T follicular helper cell (primary cell): ENCODE data around the gene AXIN1.
"Not testable (repeated sequence)": the region's sequence is repeated elsewhere in the genome, so short reads cannot be mapped to it uniquely, and the experiment has no call there.

Experiments
- DNase-seq: peaks from one replicate; pipeline ENCODE4 v3.0.0-alpha.2; 2020; ENCODE audit warnings: low read depth

The AXIN1 gene

DNA sequence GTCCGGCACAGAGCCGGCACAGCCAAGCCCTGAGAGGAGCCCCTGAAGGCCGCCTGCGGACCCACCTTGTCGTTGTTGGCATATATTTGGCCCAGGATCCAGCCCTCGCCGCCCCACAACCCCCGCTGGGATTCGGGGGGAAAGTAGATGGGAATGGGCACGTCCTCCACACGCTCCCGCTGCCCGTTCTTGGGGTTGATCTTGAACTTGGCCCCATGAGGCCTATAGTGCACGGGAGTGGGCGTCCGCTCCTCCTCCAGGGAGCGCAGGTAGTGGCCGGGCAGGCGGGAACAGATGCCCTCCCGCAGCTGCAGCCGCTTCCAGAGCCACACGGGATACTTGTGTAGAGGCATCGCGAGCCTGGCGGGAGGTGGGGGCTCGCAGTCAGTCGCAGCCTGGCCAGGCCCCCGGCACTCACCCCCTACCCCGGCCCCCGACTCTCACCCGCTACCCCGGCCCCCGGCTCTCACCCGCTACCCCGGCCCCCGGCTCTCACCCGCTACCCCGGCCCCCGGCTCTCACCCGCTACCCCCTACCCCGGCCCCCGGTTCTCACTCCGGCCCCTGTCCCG is 17.4 kb upstream of the AXIN1 start:
- DNase-seq = no peak

DNA sequence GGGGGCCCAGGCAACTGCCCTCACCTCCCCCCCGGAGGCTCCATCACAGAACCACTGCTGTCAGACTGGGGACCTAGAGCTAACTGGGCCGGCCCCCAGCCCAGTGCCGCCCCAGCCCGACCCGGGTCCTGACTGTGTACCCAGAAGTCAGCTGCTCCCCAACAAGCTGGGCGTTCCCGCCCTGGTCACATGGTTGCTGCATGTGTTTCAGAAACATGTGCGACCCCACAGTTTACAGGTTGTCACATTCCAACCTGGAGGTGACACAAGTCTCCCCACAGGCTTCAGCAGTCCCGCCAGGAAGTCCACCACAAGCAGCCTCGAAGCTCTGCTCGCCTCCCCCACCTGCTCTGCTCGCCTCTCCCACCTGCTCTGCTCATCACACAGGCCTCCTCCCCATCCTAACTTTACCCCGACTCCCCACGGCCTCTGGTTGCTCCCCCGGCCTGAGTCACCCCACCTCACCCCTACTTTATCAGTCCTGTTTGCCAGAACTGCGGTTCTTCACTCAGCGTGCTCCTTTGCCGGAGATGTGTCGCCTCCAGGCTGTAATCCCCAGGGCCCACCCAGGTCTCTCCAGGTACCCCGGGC is 16.8 kb upstream of the AXIN1 start:
- no peak for DNase-seq

GRCh38 chr16:368388-369158 is 16.1 kb upstream of the AXIN1 start:
- DNase-seq = no peak

DNA sequence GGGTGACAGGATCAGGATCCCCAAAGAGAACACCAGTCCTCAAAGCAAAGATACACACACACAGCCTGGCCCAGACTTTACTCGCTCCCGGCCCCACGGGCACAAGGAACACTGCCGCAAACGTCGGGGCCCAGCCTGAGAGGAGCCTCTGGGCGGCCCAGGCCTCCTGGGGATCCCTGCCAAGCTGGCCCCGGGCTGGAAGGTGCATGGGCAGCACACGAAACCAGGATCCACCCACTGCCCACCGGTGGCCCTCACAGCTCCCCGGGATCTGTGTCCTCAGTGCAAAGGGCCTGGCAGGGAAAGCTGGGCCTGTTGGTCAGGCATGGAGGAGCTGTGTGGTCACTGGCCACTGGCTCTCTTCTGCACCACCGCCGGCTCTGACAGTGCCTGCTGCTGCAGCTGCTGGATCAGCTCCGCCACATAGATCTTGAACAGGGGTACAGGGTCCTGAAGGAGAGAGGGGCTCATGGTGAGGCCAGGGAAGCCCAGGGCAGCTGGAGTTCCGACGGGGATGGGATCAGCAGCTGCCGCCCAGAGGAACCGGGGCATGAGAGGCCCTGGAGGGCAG is 14.9 kb upstream of the AXIN1 start:
- no peak for DNase-seq

- DNase-seq = no peak
These were observed 14.0 kb upstream of the AXIN1 start for GRCh38 chr16:366476-366875.

DNA sequence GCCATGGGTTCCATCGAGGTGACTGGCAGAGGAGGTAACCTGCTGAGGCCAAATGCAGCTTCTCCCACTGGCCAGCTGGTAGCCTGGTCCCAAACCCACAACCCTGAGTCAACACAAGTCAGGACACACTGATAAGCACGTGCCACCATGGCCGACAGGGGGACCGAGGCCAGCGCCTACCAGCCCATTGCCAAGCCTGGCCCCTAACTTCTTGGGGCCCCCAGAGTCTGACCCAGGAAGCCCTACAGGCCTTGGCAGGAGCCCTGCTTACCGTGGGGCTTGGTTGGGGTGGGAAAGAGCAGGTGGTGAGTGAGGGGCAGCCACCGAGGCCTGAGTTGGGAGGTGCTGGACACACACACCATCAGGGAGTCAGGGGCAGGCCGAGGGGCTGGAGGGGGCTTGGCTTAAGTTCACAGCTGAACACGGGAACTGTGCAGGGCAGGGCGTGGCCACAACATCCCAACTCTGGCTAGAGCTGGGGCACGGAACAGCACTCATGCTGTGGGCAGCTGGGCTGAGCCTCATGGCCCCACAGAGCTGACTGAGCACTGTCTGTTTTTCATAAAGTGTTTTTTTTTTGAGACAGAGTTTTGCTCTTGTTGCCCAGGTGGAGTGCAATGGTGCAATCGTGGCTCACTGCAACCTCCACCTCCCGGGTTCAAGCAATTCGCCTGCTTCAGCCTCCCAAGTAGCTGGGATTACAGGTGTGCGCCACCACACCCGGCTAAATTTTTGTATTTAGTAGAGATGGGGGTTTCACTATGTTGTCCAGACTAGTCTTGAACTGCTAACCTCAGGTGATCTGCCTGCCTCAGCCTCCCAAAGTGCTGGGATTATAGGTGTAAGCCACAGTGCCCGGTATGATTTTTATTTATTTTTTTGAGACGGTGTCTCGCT is 12.3 kb upstream of the AXIN1 start:
- no peak for DNase-seq

DNA sequence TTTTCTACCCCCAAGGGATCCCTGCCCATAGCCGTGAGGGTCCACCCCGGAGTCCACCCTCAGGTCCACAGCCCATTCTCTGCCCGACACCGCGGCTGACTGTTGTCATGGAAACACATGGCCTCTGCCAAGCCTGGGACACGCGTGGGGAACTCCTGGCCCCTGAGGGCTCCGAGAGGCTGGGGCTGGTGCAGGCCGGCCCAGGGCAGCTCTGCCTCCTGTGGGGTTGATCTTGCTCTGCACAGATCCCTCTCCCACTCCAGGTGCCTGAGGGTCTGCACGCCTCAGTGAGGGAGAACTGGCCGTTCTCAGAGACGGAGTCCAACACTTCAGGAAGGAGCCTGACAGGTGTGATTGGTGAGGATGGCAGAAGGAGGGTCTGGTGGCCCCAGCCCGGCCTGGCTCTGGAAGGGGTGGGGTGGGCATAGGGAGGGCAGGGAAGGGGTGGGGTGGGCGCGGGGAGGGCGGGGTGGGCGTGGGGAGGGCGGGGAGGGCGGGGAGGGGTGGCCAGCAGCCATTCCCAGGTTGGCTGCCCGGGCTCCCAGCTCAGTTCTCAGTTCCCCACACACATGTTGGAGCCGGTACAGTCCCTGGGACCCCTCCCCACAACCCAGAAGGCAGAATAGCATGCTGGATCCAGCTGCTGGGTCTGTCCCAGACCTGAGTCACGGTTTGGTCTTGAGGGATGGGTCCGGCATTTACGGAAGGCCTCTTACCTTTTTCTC is 11.4 kb upstream of the AXIN1 start:
- no peak for DNase-seq

- no peak for DNase-seq
These were observed 10.7 kb upstream of the AXIN1 start for GRCh38 chr16:363110-363765.

DNA sequence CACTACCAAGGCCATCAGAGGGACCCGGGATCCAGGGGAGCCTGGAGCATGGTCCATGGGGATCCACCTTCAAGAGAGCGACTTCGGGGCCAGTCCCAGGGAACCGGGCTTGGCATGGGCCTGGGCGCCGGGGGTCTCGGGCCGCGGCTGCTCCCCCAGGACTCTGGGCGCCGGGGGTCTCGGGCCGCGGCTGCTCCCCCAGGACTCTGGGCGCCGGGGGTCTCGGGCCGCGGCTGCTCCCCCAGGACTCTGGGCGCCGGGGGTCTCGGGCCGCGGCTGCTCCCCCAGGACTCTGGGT is 10.1 kb upstream of the AXIN1 start:
- not testable (repeated sequence) for DNase-seq

GRCh38 chr16:361872-362701 is 9.6 kb upstream of the AXIN1 start:
- DNase-seq = peak; percentile 62

DNA sequence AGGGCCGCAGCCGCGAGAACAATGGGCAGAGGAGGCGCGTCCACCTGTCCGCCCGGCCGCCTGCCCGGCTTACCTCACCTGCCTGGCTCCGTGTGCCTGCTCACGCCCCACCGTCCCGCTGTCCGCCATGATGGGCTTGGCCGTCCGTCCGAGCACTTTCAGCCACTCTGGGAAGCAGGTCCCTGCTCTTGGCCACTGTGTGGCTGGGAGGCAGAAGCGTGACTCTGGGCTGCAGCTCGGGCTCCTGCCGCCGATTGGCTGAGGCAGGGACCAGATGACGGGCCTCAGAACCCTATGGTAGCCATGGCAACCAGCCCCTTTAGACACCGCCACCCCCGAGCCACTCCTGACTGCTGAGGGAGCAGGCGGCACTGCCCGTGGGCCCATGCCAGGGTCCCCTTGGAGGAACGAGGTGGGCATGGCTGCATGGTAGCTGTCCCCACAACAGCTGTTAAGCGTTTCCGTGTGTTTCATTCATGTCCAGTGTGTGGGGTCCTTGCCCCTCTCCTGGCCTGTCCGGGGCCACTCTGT is 8.9 kb upstream of the AXIN1 start:
- no peak for DNase-seq

DNA sequence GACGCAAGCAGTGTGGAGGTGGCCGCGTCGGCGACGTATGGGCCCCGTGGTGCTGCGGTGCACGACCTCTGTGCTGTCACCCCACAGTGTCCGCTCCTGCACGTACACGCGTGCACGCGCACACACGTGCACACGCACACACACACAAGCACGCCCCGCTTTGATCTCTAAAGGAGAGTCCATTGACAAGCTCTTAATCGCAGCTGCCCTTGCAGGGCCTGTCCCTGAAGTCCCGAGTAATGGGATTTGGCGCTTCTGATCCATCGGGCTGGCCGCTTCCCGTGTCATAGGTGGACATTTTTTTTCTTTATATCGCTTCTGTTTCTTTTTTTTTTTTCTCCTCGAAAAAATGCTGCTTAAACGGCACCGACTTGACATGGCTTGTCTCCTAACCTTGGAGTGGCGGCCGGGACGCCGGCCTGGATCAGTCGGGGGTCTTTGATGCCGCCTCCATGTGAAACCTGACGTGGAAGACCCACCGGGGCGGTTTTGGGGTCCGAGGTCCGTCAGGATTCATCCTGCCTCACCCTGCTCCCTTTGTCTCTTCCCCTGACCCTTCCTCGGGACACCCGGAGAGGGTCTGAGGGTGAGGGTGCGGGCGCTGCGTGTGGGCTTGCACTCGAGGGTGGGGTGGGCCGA is 8.3 kb upstream of the AXIN1 start:
- no peak for DNase-seq

DNA sequence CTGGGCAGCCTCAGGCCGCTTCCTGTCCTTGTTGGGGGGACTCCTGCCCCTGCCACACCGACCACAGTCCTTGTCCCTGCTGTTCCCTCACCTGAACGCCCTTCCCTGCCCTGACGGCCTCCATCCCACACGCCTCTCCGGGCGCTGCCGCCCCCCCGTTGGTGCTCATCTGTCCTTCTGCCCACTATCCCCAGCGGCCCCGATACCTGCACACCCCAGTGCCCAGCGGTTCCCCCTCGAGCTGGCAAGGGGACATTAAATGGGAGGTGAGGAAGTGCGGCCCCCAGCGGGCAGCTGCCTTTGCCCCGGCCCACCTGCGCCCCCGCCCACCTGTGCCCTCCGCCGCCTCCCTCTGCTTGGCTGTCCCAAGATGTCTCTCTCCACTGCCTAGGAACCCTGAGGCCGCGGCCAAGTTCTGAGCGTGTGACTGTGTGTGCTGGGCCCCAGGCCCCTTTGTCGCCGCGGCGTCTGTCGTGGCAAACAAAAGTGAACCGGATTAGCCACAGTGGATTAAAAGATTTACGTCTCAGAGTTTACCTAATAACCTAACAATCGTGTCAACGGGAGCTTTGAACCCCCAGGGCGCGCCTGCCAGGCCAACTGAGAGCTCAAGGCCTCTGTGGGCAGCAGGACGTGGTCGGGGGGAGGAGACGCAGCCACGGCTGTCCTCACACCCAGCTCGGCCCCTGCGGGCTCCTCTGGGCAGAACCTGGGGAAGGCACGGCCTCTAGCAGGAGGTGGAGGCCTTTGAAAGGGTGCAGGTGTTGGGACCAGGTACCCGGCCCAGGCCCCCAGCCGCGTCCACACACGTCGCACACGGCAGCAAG is 7.6 kb upstream of the AXIN1 start:
- no peak for DNase-seq

DNA sequence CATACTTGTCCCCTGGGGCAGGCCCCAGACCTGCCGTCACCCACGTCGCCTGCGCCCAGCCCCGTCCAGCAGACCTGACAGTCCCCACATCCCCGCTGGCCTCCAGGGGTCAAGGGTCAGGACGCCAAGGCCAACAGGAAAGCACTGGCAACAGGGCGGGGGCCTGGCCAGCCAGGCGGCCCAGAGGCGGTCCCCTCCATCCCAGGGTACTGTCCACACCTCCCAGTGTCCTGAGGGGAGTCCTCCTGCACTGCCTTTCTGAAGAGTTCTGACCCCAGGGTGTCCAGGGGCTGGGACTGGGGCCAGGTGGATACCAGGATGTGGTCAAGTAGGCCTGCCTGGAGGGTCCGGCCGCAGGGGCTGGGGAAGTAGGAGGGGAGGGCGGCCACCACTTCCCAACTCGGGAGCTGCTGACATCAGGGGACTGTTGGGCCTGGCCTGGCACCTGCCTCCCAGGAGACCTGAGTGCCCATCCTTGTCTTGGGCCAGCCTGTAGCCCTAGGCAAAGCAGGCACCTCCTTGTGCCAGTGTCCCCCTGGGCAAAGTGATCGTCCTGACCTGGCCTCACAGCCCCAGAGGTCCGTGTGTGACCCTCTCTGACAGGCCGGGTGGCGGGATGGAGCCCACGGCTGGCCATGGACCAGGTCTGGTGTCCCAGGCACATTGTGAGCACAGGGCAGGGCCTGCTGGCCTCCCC is 6.7 kb upstream of the AXIN1 start:
- DNase-seq = no peak

DNA sequence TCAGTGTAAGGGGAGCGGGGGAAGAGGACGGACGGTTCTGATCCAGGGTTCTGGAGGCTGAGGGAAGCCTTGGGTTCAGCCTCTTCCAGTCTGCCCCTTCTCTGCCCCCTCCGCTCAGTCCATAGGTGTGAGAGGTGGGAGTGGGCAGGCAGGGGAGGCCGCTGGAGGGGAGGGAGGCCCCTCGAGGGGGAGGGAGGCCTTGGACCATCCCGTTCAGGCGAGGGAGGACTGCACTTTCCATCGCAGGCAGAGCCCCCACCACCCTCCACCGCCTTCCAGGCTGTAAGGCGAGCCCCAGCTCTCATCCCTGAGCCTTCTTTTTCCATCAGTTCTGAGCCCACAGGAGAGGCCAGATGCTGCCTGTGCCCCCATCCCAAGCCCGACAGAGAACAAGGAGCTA is 4.2 kb upstream of the AXIN1 start:
- DNase-seq = no peak

DNA sequence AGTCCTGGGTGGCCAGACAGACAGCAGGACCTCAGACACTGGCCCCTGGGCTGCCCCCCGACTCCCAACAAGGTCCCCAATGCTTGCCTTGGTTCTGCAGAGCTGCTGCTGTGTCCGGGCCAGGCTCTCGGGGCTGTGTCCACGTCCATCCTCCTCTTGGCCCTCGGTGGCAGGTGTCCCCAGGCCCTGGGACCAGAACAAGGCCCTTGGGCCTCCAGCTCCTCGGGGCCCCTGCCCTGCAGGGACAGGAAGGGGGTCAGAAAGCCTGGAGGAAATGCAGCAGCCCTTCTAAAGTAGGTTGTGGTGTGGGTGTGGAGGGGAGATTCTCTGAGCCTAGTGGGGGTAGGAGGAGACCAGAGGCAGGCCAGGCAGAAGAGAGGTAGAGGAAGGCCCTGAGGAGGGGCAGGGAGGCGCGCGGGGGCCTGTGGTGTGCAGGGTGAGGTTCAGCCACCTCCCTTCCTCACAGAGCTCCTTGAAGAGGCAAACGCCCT is 2.5 kb upstream of the AXIN1 start:
- no peak for DNase-seq

- no peak for DNase-seq
These were observed 1.9 kb upstream of the AXIN1 start for GRCh38 chr16:354291-354881.
